GM18526 (cell line): Measurements from ENCODE around the gene RAB37.

Experiments used
- POLR2A ChIP-seq: IDR thresholded peaks from 3 replicates; pipeline ENCODE4 v1.6.1; 2011; ENCODE audit not compliant: insufficient read length; ENCODE audit errors: extremely low read depth

The RAB37 gene

DNA sequence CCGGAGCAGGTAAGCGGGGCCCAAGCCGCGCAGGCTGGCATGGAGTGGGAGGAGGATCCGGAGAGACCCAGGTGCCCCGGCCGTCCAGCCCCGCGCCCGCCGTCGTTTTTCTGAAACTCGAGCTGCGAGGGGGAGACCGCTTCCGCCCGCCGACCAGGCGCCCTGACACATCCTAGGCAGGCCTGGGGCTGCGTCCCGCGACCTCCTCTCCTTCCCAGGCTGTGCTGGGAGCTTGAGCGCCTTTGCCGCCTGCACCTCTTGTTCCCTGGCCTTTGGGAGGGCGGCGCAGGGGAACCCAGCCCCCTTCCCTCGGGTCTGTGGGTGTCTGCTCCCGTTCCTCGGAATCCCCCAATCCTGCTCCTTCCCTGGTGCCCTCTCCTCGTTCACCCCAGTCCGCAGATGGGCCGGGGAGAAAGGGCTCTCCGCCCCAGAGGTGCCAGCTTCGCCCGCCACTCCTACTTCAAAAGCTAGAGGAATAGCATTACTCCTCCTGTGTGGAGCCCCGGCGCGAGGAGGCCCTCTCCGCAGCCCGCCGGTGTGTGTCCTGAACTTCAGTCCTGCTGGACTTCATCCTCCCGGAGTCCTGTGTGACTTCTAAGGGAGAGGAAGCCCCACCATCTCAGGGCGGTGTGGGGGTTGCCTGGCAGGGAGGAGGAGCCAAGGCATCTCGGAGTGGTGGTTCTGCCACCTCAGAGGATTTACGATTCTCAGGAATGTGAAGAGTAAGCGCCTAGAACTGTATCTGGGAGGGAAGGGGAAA is 12.4 kb downstream of the RAB37 start:
- no peak for TF ChIP-seq POLR2A

- TF ChIP-seq POLR2A = no peak
Measured at GRCh38 chr17:74750039-74750326, 12.9 kb downstream of the RAB37 start.

- TF ChIP-seq POLR2A = no peak
Measured at GRCh38 chr17:74750327-74751069, 13.4 kb downstream of the RAB37 start.

DNA sequence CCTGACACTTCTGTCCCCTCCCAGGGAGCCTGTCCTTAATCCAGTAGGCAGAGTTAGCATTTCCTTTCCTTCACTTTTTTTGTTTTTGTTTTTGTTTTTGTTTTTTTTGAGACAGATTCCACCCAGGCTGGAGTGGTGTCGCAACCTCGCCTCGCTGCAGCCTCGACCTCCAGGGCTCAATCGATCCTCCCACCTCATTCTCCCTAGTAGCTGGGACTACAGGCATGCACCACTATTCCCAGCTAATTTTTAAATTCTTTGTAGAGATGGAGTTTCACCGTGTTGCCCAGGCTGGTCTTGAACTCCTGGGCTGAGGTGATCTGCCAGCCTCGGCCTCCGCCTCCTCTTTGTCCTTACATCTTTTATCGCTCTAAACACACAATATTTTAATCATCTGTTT is 15.4 kb downstream of the RAB37 start:
- no peak for TF ChIP-seq POLR2A

GRCh38 chr17:74752822-74753401 is 15.9 kb downstream of the RAB37 start:
- TF ChIP-seq POLR2A = no peak

- TF ChIP-seq POLR2A = no peak
Measured at GRCh38 chr17:74754832-74755231, 17.8 kb downstream of the RAB37 start.

- TF ChIP-seq POLR2A = no peak
Measured at GRCh38 chr17:74755533-74755932, 18.5 kb downstream of the RAB37 start.

- no peak for TF ChIP-seq POLR2A
Measured at GRCh38 chr17:74756891-74757290, 19.8 kb downstream of the RAB37 start.

DNA sequence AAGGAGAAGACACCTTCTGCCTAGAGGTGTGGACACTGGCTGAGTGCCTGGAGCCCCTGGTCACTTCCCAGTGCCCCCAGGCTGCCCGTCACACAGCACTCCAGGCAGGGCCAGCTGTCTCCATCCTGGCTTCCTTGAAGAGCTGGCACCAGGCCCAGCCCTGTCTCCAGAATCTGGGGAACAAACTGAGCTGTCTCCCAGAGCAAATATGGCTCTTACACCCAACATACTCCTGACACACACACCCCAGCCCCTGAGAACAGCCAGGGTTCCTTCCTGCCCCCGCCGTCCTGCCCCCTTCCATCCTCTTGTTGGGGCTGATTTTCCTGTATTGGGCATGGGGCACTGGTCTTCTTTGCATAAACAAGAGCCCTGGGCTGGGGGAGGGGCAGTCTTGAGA is 20.4 kb downstream of the RAB37 start:
- no peak for TF ChIP-seq POLR2A

DNA sequence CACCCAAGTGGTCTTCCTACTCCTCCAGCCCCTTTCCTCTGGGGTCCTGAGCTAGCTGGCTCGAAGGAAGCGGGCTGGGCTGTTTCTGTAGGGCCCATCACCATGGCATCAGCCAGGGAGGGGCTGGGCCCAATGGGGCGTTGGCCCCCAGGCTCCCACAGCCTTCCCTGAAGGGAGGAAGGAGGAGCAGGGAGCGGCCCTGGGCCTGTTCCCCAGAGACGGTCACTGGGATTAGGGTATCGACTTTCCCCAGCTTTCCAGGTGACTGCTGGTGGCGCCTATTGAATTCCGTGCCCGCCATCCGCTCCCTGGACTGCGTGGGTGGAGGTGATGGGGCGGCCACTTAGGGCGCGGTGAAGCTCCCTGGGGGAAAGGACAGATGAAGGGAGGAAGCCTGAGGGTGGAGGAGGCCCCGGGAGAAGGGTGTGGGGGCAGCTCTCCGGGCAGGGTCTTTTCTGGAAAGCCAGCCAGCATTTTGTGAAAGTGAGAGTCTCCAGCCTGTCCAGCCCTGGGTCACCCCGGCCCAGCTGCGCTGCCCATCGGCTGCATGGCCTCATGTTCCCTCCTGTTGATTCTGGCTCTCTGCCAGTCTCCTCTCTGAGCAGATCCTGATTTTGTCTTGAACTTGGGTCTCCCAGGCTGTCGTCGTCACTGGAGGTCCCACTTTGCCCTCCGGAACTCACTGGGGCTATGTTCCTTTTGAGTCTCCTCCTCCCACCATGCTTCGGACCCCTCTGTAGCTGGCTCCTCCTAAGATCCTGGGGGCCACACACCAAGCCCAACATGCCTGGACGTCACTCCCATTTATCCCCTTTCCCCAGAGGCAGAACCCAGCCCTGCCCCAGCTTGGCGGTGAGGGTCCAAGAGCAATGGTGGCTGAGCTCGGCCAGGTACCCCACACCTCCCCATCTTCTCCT is 21.1 kb downstream of the RAB37 start:
- TF ChIP-seq POLR2A = no peak

- no peak for TF ChIP-seq POLR2A
Measured at GRCh38 chr17:74758848-74759168, 21.8 kb downstream of the RAB37 start.

DNA sequence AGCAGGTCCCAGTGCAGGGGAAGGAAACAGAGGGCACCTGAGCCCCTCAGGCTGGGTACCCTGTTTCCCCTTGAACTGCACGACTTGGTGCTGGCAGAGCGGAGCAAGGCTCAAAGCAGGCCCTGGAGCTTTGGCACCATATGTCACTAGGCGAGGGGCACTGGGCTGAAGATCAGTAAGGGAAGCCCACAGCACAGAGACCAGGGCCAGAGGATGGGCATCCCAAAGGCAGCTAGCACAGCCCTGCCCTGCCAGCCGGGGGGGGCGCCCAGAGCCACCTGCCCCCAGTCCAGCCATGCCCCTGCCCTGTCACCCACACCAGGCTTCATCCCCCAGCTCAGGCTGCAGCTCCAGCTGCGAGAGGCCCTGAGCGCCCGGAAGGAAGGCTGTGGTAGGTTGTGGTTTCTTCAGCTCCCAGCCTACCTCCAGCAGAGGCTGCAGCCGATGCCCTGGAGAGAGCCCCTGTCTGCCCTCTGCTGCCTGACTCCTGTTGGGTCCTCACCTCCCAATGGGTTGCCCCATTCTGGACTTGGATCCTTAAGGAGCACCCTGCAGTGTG is 22.3 kb downstream of the RAB37 start:
- TF ChIP-seq POLR2A = no peak

- TF ChIP-seq POLR2A = no peak
Measured at GRCh38 chr17:74759941-74760340, 22.9 kb downstream of the RAB37 start.

DNA sequence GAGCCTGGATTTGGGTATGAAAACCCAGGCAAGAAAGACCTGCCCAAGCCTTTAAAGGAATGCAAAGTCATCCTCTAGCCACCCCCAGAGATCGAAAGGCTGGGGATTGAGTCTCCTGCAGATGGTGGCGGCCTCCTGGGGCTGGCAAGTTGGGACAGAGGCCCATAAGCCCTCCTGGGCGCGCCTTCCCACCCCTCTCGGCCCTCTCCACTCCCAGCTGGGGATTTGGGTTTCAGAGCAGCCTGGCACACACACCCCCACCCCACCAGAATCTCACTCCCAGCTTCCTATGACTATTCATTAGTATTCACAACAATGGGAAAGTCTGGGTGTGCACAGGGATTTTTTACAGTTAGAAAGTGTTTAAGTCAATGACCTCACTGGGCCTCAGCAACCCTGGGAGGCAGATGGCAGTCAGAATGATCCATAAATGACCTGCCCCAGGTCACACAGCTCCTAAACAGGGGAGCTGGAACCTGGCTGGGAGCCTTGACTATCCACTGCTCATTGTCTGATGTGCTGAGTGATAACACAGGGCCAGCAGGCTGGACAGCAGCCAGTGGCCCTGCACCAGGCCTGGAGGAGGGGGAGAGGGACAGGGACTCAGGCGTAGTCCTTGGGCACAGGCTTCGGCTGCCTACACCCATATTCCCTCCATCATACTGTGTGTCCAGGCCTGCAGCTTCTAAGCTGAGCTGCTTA is 23.5 kb downstream of the RAB37 start:
- no peak for TF ChIP-seq POLR2A

DNA sequence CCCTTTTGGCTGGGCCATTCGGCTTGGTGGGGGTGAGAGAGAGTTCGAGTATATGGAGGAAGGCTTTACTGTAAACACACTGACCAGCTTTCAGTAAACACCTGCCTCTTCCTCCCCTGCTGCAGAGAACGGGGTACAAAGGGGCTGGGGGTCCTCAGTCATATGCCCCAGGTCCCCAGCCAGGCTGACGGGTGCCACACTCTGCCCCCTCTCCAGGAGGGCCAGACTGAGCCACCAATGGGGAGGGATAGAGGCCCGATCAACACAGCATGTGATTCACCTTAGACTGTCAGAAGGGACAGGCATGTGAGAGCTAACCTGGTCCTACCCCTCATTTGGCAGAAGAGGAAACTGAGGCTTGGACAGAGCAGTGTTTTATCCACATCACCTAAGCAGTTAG is 24.4 kb downstream of the RAB37 start:
- TF ChIP-seq POLR2A = no peak
